ENCODE measurements around the gene OSBPL1A.

The OSBPL1A gene

GRCh38 chr18:24403076-24403475 is 5.5 kb upstream of the OSBPL1A start:
- no peak for TF ChIP-seq SIN3A (IDR thresholded peaks at IDR 0.05; ENCODE audit: borderline replicate concordance, insufficient read depth, low read length)
- TF ChIP-seq FOXP2 (optimal IDR thresholded peaks at IDR 0.05; ENCODE audit: borderline replicate concordance, extremely low read depth, extremely low read length, insufficient read depth): no peak
- no peak for TF ChIP-seq POLR2AphosphoS5 (IDR thresholded peaks at IDR 0.05; ENCODE audit: low read depth, low read length)
- TF ChIP-seq REST (IDR thresholded peaks at IDR 0.05; ENCODE audit: insufficient read depth in 1 of 2, low read depth in 2 of 2, low read length in 2 of 2): no peak
- no peak for TF ChIP-seq TAF1 (IDR thresholded peaks at IDR 0.05; ENCODE audit: borderline replicate concordance, insufficient read depth, low read length)

- TF ChIP-seq FOXP2 (optimal IDR thresholded peaks at IDR 0.05; ENCODE audit: borderline replicate concordance, extremely low read depth, extremely low read length, insufficient read depth) (no peak), REST (IDR thresholded peaks at IDR 0.05; ENCODE audit: insufficient read depth in 1 of 2, low read depth in 2 of 2, low read length in 2 of 2) (no peak), SIN3A (IDR thresholded peaks at IDR 0.05; ENCODE audit: borderline replicate concordance, insufficient read depth, low read length) (no peak), TAF1 (IDR thresholded peaks at IDR 0.05; ENCODE audit: borderline replicate concordance, insufficient read depth, low read length) (no peak), POLR2AphosphoS5 (IDR thresholded peaks at IDR 0.05; ENCODE audit: low read depth, low read length) (no peak)
Measured at GRCh38 chr18:24402209-24402785, 4.7 kb upstream of the OSBPL1A start.

- TF ChIP-seq REST (IDR thresholded peaks at IDR 0.05; ENCODE audit: insufficient read depth in 1 of 2, low read depth in 2 of 2, low read length in 2 of 2) (no peak), FOXP2 (optimal IDR thresholded peaks at IDR 0.05; ENCODE audit: borderline replicate concordance, extremely low read depth, extremely low read length, insufficient read depth) (no peak), POLR2AphosphoS5 (IDR thresholded peaks at IDR 0.05; ENCODE audit: low read depth, low read length) (no peak), TAF1 (IDR thresholded peaks at IDR 0.05; ENCODE audit: borderline replicate concordance, insufficient read depth, low read length) (no peak), SIN3A (IDR thresholded peaks at IDR 0.05; ENCODE audit: borderline replicate concordance, insufficient read depth, low read length) (no peak)
Measured at GRCh38 chr18:24400587-24400986, 3.0 kb upstream of the OSBPL1A start.

GRCh38 chr18:24398540-24398939 is 916 bp upstream of the OSBPL1A start:
- TF ChIP-seq FOXP2 (optimal IDR thresholded peaks at IDR 0.05; ENCODE audit: borderline replicate concordance, extremely low read depth, extremely low read length, insufficient read depth) (no peak), SIN3A (IDR thresholded peaks at IDR 0.05; ENCODE audit: borderline replicate concordance, insufficient read depth, low read length) (no peak), TAF1 (IDR thresholded peaks at IDR 0.05; ENCODE audit: borderline replicate concordance, insufficient read depth, low read length) (no peak), REST (IDR thresholded peaks at IDR 0.05; ENCODE audit: insufficient read depth in 1 of 2, low read depth in 2 of 2, low read length in 2 of 2) (no peak), POLR2AphosphoS5 (IDR thresholded peaks at IDR 0.05; ENCODE audit: low read depth, low read length) (no peak)

Measured in PFSK-1 (cell line).